PC-9 (cell line): ENCODE results near the gene YPEL2. TPM values are rescaled to one million over a fixed set of nuclear protein-coding genes. Genes with fewer than 3 reads are reported as not detected.

Experiments
- BruUV-seq: library from RNA; stranded (reverse); fragments of 400-500 nt; replicated peaks from 2 replicates; lab custom pipeline; 2021; lab: Mats Ljungman, UMichigan
- CTCF ChIA-PET: fragments of 300-600 bp; sonication (Branson Sonifier 250); formaldehyde crosslinking; loops from one replicate; lab custom pipeline; 2022; ENCODE audit warnings: antibody characterized with exemption; lab: Charles Lee
- POLR2A ChIA-PET: fragments of 300-600 bp; sonication (Branson Sonifier 250); formaldehyde crosslinking; loops from one replicate; lab custom pipeline; 2022; ENCODE audit warnings: antibody characterized with exemption; ENCODE audit not compliant: unreplicated experiment; lab: Charles Lee
- DNase-seq, 2 experiments: peaks; one replicate each; pipeline versions ENCODE4 v3.0.0 to v3.0.0-alpha.2; 2015 to 2022; ENCODE audit warnings: mixed read lengths in 1 of 2
- H2AFZ ChIP-seq: fragments of 200-600 bp; sonication (generic); 2 replicates; pipeline ENCODE4 v1.8.1; 2017; ENCODE audit warnings: antibody characterized with exemption
- H3F3A ChIP-seq: fragments of 200-600 bp; sonication (generic); 2 replicates; pipeline ENCODE4 v1.8.1; 2017; ENCODE audit warnings: antibody characterized with exemption, mild to moderate bottlenecking, low read depth; ENCODE audit not compliant: insufficient read depth
- H3K27ac ChIP-seq: fragments of 200-600 bp; sonication (generic); 2 replicates; pipeline ENCODE4 v1.6.1; 2016; ENCODE audit warnings: mixed run types
- H3K27me3 ChIP-seq: fragments of 200-600 bp; sonication (generic); 2 replicates; pipeline ENCODE4 v1.6.1; 2016; ENCODE audit warnings: low read depth, mixed run types; ENCODE audit not compliant: insufficient read depth
- H3K36me3 ChIP-seq: fragments of 200-600 bp; sonication (generic); 2 replicates; pipeline ENCODE4 v1.6.1; 2016; ENCODE audit warnings: low read depth, mixed run types
- H3K4me1 ChIP-seq: fragments of 200-600 bp; sonication (generic); replicated peaks from 2 replicates; pipeline ENCODE4 v1.6.1; 2016; ENCODE audit warnings: mixed run types; ENCODE audit not compliant: insufficient read depth
- H3K4me2 ChIP-seq: fragments of 200-600 bp; sonication (generic); 2 replicates; pipeline ENCODE4 v1.6.1; 2017; ENCODE audit warnings: mixed run types
- H3K4me3 ChIP-seq: fragments of 200-600 bp; sonication (generic); 2 replicates; pipeline ENCODE4 v1.6.1; 2016; ENCODE audit warnings: mixed run types
- H3K79me2 ChIP-seq: fragments of 200-600 bp; sonication (generic); 2 replicates; pipeline ENCODE4 v1.6.1; 2017; ENCODE audit warnings: low read depth, mixed run types
- H3K9me2 ChIP-seq: fragments of 200-600 bp; sonication (generic); 2 replicates; pipeline ENCODE4 v1.8.1; 2017; ENCODE audit warnings: mild to moderate bottlenecking; ENCODE audit not compliant: insufficient read depth
- H3K9me3 ChIP-seq: fragments of 200-600 bp; sonication (generic); 2 replicates; pipeline ENCODE4 v1.8.1; 2016; ENCODE audit warnings: low read depth; ENCODE audit not compliant: insufficient read depth
- H4K20me1 ChIP-seq: fragments of 200-600 bp; sonication (generic); 2 replicates; pipeline ENCODE4 v1.8.1; 2017; ENCODE audit not compliant: insufficient read depth
- CTCF ChIP-seq: fragments of 200-600 bp; sonication (generic); conservative IDR thresholded peaks from 2 replicates; pipeline ENCODE4 v1.6.1; 2017; ENCODE audit warnings: mixed run types, antibody characterized with exemption, mild to moderate bottlenecking, moderate library complexity
- EZH2 ChIP-seq: fragments of 200-600 bp; sonication (generic); IDR thresholded peaks from 2 replicates; pipeline ENCODE4 v1.8.0; 2017; ENCODE audit warnings: antibody characterized with exemption, low read depth
- intact Hi-C: fragments of 100-400 bp; cut with micrococcal nuclease; formaldehyde crosslinking; loops from one replicate; pipeline ENCODE4 v1.10.0; 2022; ENCODE audit not compliant: unreplicated experiment
- total RNA-seq: library from RNA; stranded (reverse); gene quantifications from 2 replicates; pipeline ENCODE4 v1.2.3, GENCODE V29; 2021

Gene YPEL2
- total RNA-seq, 1 experiment from 2014 or later: 12.9 TPM

GRCh38 chr17:59346341-59346740, 14.9 kb downstream of the YPEL2 start:
- Histone ChIP-seq H3K27ac (no peak overlapping the region), H3K4me1 (peaks cover 15% of the 10 kb centered on the region), H3K36me3 (no peaks in the 10 kb centered on the region), H3K79me2 (no peaks in the 10 kb centered on the region), H2AFZ (no peak overlapping the region), H4K20me1 (no peaks in the 10 kb centered on the region), H3F3A (0 out of 2 replicates have a peak, but pooled peaks cover 14% of the 10 kb centered on the region), H3K4me3 (no peak overlapping the region), H3K9me2 (no peaks in the 10 kb centered on the region), H3K9me3 (no peaks in the 10 kb centered on the region), H3K27me3 (no peaks in the 10 kb centered on the region), H3K4me2 (no peak overlapping the region)
- POLR2A ChIA-PET: interaction anchor here (0.7 kb wide), 1 partner anchor 136 kb away, joined by 4 read pairs; no protein-coding TSS in a partner anchor
- TF ChIP-seq CTCF: no peak
- TF ChIP-seq EZH2: no peak
- no peak for DNase-seq
- intact Hi-C loops: no loop called here
- CTCF ChIA-PET: no interaction called here
- no TSS peak for BruUV-seq

GRCh38 chr17:59346876-59347407, 15.5 kb downstream of the YPEL2 start:
- H3K4me2 ChIP-seq: peak overlapping the region; percentile 42; the same call in 1 of the 2 replicates
- 0 out of 2 replicates have a peak, but pooled peaks cover 14% of the 10 kb centered on the region for H3F3A ChIP-seq
- no peak overlapping the region for H3K4me3 ChIP-seq
- BruUV-seq: no TSS peak
- no peak for DNase-seq
- H3K9me2 ChIP-seq: no peaks in the 10 kb centered on the region
- no peaks in the 10 kb centered on the region for H3K9me3 ChIP-seq
- TF ChIP-seq EZH2 (no peak), CTCF (no peak)
- H3K27ac ChIP-seq: no peak overlapping the region
- no peaks in the 10 kb centered on the region for H4K20me1 ChIP-seq
- peaks cover 15% of the 10 kb centered on the region for H3K4me1 ChIP-seq
- no peaks in the 10 kb centered on the region for H3K79me2 ChIP-seq
- CTCF ChIA-PET: no interaction called here
- H2AFZ ChIP-seq: no peak overlapping the region
- H3K27me3 ChIP-seq: no peaks in the 10 kb centered on the region
- intact Hi-C loops: no loop called here
- no peaks in the 10 kb centered on the region for H3K36me3 ChIP-seq
- POLR2A ChIA-PET: interaction anchor here (0.7 kb wide), 1 partner anchor 136 kb away, joined by 4 read pairs; no protein-coding TSS in a partner anchor

- DNase-seq: peak in 1 of 2 experiments; percentile 84
- Histone ChIP-seq H3K27me3 (no peaks in the 10 kb centered on the region), H3K36me3 (no peaks in the 10 kb centered on the region), H3K4me2 (peak overlapping the region; percentile 42), H3K4me3 (no peak overlapping the region), H3K9me2 (no peaks in the 10 kb centered on the region), H4K20me1 (no peaks in the 10 kb centered on the region), H3K9me3 (no peaks in the 10 kb centered on the region), H2AFZ (no peak overlapping the region), H3F3A (0 out of 2 replicates have a peak, but pooled peaks cover 14% of the 10 kb centered on the region), H3K4me1 (peaks cover 15% of the 10 kb centered on the region), H3K79me2 (no peaks in the 10 kb centered on the region), H3K27ac (peak overlapping the region; percentile 21; the same call in 1 of the 2 replicates)
- CTCF ChIA-PET: no interaction called here
- POLR2A ChIA-PET: no interaction called here
- intact Hi-C loops: no loop called here
- TF ChIP-seq EZH2 (no peak), CTCF (no peak)
- no TSS peak for BruUV-seq
These were observed 16.5 kb downstream of the YPEL2 start for GRCh38 chr17:59347975-59348391.
